Esophagus squamous epithelium (tissue), 4 donors: ENCODE data around the gene ADD3.

Experiments used
- CTCF ChIP-seq, 6 experiments: fragments of 450-650 bp in 4 of 6; fragments of 200-600 bp in 2 of 6; sonication (generic) in 2 of 6; IDR thresholded peaks; one replicate each; pipeline ENCODE4 v1.5.1; 2016 to 2019; ENCODE audit warnings: antibody characterized with exemption in 6 of 6, mild to moderate bottlenecking in 4 of 6, moderate library complexity in 4 of 6
- POLR2A ChIP-seq, 4 donors: fragments of 450-650 bp; IDR thresholded peaks; one replicate each; pipeline ENCODE4 v1.6.1; 2017; ENCODE audit warnings: antibody characterized with exemption in 4 of 4, mild to moderate bottlenecking in 4 of 4, moderate library complexity in 3 of 4

- TF ChIP-seq CTCF (IDR thresholded peaks at IDR 0.05): no peak
- no peak for TF ChIP-seq POLR2A (IDR thresholded peaks at IDR 0.05)
Observed at GRCh38 chr10:110158051-110159005, 150.5 kb downstream of the ADD3 start.
